Activated CD4-positive, CD25-positive, alpha-beta regulatory T cell (primary cell): ENCODE results near the gene CLCN5.

Source experiments
- DNase-seq, 4 experiments: peaks; one replicate each; lab custom pipeline; 2025; lab: John Stamatoyannopoulos, UW

The CLCN5 gene

DNA sequence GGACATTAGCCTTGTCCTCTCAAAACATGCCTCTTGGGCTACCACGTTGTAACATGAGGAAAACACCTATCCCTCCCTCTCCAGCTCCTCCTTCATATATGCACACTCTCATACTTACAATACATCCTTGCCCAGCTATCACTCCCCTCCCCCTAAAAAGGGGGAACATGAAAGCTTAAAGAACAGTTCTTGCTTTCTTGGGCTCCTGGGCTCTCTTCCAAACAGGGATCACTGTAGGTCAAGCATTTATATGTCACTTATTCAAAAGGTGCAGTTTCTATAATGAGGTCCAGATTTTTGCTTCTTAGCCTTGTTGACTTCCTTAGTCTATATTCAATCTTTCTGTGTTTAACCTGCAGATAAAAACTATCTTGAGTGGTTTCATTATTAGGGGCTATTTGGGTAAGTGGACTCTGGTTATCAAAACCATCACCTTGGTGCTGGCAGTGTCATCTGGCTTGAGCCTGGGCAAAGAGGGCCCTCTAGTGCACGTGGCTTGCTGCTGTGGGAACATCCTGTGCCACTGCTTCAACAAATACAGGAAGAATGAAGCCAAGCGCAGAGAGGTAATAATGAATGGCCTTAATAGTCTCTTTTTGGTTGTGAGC lies 159.0 kb downstream of the CLCN5 start:
- DNase-seq: no peak

- no peak for DNase-seq
Observed at GRCh38 chrX:50082741-50083140, 160.3 kb downstream of the CLCN5 start.

- no peak for DNase-seq
Observed at GRCh38 chrX:50088645-50089044, 166.2 kb downstream of the CLCN5 start.

- DNase-seq: no peak
Observed at GRCh38 chrX:50093625-50094024, 171.2 kb downstream of the CLCN5 start.

- DNase-seq: no peak
Observed at GRCh38 chrX:50097071-50097470, 174.7 kb downstream of the CLCN5 start.

GRCh38 chrX:50098241-50098640 lies 175.8 kb downstream of the CLCN5 start:
- no peak for DNase-seq

- no peak for DNase-seq
Observed at GRCh38 chrX:50098749-50099148, 176.4 kb downstream of the CLCN5 start.

DNA sequence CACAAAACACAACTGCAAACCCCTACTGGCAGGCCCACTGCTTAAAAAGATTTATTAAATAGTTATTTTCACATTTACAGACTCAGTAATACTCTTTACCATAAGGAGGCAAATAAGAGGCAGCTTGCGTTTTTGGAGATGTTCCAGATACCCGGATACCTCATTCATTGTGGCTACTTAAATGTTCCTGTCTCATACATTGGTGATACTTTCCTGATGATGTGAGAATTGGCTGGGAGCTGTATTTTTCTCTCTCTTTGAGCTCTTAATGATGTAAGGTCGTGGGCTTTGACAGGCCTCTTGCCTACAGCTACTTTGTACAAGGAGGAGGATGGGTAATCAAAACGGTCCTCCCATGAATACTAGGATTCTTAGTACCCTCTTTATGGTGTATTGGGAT lies 176.9 kb downstream of the CLCN5 start:
- no peak for DNase-seq

- DNase-seq: no peak
Observed at GRCh38 chrX:50100188-50100587, 177.8 kb downstream of the CLCN5 start.

DNA sequence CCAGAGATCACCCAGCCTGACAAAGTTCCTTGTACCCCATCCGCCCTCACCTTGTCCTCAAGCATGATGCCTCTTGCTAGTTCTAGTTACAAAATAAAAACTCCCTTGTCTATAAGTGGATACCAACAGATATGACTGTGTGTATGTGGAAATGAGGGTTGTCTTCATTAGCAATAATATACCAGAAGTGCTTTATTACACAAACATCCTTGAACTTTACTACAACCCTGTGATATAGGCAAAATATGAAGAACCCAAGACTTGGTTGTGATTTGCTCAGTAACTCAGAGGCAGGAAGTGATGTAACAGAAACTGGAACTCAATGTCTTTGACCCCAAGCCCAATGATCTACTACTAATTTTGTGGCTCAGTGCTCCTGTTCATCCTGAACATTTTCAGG lies 180.8 kb downstream of the CLCN5 start:
- no peak for DNase-seq

- no peak for DNase-seq
Observed at GRCh38 chrX:50103866-50104566, 181.6 kb downstream of the CLCN5 start.

- no peak for DNase-seq
Observed at GRCh38 chrX:50106051-50106675, 183.8 kb downstream of the CLCN5 start.

DNA sequence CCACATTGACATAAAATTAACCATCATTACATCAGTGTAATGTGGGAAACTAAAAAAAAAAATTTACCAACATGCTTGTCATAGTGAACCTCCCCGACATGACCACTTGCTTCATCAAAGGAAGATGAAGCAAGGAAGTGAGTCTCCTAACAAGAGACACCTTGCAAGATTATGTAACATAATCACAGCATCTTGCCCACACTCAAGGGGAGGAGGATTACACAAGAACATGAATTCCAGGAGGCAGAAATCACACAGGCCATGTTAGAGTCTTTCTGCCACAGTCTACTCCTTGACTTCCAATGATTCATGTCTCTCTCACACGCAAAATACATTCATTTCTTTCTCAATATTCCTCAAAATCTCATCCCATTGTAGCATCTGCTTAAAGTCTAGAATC lies 185.1 kb downstream of the CLCN5 start:
- DNase-seq: no peak

DNA sequence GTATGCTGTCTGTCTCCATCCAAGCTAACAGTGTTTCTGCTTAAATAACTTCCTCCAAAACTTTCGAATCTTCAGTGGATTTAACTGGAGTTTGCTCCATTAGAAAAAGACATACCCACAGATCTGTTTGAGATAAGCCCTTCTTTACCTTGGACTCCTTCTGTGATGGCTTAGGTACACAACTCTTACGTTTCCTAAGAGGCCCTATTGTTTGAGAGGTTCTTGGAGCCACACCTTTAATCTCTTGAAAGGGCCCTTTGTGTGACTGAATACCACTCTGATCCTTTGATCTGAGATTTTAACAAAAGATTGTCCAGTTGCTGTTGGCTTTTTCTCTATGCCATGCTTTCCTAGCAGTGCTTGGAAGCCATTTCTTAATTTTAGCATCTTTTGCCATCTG lies 185.9 kb downstream of the CLCN5 start:
- DNase-seq: no peak

DNA sequence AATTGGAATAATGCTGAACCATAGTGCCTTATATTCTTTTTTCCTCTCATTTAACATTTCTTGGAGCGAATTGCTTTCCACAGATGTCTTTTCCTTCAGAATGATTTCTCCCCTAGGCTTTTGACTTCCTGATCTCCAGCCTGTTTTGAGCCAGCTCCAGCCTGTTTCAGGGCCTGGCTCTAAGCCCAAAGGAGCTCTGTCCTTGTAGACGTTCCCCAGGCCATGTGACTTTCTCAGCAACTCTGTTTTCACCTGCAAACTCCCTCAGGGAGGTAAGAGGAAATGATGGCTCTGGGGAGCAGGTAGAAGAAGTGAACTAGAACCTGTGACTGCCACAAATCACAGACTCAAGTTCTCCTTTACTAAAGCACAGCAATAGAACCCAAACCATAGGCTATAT lies 189.3 kb downstream of the CLCN5 start:
- DNase-seq: no peak

DNA sequence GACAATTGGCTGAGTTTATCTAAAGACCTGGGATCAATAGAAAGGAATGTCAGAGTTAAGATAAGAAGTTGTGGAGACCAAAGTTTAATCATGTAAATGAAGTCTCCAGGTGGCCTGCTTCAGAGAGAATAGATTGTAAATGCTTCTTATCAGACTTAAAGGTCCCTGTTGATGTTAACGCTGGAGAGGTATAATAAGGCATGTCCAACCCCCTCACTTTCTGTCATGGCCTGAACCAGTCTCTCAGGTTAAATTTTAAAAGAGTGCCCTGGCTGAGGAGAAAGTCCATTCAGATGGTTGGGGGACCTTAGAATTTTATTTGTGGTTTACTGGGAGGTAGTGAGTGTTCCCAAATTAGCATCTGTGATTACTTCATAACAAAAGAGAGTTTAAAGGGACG lies 191.7 kb downstream of the CLCN5 start:
- no peak for DNase-seq

DNA sequence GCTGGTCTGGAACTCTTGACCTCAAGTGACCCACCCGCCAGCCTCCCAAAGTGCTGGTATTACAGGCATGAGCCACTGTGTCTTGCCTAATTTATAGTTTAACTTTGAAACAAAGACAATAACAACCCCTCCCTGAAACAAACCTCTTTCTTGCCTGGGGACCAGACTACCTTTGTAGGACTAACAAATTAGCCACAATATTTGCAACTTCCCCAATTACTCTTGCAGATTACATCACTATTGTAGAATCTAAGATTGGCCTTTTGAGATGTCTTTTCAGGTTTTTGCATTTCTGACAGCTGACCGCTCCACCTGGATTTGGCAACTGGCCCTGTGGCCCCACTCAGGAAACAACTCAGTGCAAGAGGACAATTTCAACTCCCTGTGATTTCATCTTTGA lies 193.6 kb downstream of the CLCN5 start:
- no peak for DNase-seq

DNA sequence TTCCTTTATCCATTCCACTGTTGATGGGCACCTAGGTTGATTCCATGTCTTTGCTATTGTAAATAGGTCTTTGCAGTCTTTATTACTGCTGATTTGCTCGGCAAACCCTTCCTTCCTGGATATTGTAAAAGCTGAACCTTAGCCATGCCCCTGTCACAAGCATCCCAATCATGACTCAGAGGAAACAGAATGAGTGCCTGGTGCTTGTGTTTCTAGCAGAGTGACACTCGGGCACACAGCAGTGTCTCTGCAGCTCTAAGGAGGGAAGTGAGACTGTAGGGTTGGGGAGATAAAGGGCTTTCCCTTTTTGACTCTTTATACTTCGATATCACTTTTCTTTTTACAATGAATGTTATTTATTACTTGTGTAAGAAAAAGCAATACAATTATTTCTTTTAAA lies 195.1 kb downstream of the CLCN5 start:
- DNase-seq: no peak

DNA sequence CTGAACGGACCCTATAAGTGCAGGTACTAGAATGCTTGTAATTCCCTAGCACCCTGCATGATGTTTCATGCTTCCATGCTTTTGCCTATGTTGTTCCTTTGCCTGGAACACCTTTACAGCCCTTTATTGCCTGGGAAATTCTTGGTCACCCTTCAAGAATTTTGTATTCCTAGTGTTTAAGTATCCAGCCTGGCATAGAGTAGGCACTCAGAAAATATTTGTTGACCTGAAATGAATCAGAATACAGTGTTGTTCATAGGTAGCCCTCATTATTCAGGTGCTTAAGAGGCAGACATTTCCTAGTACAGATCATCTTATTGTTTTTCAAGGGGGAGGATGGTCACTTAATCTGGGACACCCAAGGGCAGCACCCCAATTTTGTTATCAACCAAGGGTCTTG lies 203.1 kb downstream of the CLCN5 start:
- DNase-seq: no peak

DNA sequence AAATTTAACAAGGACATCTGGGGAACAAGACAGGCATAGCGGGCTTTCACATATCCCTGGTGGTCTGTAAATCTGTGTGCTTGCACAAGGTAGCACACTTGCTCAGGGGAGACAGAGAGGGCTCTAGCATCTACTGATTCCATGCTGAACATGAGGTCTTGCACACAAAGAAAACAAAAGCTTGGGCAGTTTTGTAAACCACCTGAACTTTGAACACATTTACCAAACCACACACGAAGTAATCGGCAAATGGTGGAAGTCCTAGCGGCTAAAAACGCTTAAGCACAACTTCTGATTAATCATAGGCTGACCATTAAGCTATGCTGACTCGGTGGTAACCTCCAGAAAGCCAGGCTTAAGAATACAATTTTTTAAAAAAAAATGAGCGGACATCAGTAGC lies 225.6 kb downstream of the CLCN5 start:
- no peak for DNase-seq
